ENCODE data around the gene FOXL3.

DNA sequence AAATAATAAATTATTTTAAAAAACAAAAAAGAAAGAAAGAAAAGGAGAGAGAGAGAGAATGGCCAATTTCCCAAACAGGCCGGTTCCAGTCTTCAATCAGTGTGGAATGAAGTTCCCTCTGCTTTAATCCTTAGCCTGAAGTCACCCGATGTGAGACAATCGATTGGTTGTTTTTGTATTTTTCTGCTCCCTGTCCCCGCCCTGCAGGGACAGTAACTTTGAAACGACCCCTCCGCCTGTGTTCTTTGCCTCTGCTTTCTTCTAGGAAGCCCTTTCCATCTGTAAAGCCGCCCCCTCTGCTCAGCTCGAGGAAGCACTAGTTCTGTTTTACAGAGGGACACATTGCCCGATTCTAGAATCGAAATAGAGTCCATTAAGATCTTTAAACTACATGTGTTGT, 33.4 kb downstream of the FOXL3 start:
- TF ChIP-seq POLR2A (IDR thresholded peaks at IDR 0.05): no peak
- TF ChIP-seq, protein P1, sequence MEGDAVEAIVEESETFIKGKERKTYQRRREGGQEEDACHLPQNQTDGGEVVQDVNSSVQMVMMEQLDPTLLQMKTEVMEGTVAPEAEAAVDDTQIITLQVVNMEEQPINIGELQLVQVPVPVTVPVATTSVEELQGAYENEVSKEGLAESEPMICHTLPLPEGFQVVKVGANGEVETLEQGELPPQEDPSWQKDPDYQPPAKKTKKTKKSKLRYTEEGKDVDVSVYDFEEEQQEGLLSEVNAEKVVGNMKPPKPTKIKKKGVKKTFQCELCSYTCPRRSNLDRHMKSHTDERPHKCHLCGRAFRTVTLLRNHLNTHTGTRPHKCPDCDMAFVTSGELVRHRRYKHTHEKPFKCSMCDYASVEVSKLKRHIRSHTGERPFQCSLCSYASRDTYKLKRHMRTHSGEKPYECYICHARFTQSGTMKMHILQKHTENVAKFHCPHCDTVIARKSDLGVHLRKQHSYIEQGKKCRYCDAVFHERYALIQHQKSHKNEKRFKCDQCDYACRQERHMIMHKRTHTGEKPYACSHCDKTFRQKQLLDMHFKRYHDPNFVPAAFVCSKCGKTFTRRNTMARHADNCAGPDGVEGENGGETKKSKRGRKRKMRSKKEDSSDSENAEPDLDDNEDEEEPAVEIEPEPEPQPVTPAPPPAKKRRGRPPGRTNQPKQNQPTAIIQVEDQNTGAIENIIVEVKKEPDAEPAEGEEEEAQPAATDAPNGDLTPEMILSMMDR (IDR thresholded peaks at IDR 0.05): no peak

Data from adrenal gland (tissue), 5 donors.